ENCODE measurements around the gene CYP26B1.

CYP26B1 gene

DNA sequence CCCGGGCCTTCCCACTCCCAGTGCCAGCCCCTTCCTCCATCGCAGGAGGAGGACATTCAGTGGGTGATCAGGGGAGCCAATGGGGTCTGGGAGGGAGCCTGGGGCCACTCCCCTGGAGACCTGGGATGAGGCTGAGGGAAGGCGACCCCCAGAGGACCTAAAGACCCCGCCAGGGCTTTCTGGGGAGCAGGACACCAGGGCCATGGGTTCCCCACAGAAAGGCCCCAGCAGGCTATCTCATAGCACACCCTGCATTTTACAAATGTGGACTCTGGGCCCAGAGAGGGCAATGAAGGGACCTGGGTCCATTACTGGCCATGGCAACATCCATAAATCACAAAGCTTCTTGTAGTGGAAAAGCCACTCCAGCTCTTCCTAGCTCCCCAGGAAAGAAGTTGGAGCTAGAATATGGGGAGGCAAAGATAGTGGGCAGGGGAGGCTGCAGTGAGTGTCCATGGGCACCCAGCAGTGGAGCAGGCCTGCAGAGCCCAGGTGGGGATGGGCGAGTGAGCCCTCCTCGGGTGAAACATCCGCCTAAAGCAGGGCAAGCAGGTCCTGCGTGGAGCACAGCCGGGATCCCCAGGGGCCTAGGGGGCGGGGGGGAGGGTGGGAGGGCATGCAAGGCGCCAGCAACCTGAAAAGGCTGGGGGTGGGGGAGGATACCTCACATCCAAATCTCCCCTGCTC, 13.8 kb downstream of the CYP26B1 start:
- Mint-ChIP-seq H3K27me3 (peaks cover 10 to 23% of the 10 kb centered on the region in 2 donors), H3K27ac (no peak overlapping the region), H3K9me3 (no peaks in the 10 kb centered on the region), H3K4me1 (peaks cover 3 to 6% of the 10 kb centered on the region in 2 donors), H3K36me3 (no peaks in the 10 kb centered on the region), H3K4me3 (no peak overlapping the region)
- DNase-seq, result no peak
- ATAC-seq (replicated peaks), result no peak

DNA sequence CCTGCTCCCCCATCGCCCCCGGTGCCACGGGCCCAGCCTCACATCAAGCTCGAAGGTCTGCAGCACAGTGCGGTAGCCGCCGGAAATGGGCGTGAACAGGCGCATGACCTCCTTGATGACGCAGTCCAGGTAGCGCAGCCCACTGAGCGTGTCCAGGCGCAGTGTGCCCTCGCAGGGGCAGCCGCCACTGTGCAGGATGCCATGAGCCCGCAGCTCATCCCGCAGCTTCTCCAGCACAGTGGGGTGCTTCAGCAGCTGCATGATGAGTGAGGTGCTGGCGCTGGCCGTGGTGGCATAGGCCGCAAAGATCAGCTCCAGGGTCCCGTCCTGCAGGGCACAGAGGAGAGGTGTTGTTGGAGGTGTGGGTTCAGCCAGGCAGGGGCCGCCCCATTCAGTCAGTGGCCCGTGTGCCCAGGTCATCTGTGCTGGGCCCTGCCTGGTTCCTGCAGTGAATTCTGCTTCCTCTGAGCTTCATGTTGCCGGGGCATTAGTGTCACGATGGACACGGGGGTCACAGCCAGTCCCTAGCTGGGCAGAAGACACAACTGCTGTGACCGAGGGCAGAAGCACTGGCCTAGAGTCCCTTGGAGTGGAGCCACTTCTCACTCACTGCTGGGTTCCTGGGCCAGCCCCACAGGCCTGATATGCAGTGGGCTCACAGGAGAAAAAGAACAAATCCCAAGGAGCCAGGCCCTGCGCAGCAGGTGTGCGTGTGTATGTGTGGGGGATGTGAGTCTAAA, 14.5 kb downstream of the CYP26B1 start:
- ATAC-seq (replicated peaks), result no peak
- H3K27me3 Mint-ChIP-seq, result peaks cover 12 to 23% of the 10 kb centered on the region in 2 donors
- H3K4me1 Mint-ChIP-seq, result peaks cover 3 to 6% of the 10 kb centered on the region in 2 donors
- H3K9me3 Mint-ChIP-seq, result no peaks in the 10 kb centered on the region
- no peak overlapping the region for H3K27ac Mint-ChIP-seq
- no peak for DNase-seq
- no peaks in the 10 kb centered on the region for H3K36me3 Mint-ChIP-seq
- no peak overlapping the region for H3K4me3 Mint-ChIP-seq

DNA sequence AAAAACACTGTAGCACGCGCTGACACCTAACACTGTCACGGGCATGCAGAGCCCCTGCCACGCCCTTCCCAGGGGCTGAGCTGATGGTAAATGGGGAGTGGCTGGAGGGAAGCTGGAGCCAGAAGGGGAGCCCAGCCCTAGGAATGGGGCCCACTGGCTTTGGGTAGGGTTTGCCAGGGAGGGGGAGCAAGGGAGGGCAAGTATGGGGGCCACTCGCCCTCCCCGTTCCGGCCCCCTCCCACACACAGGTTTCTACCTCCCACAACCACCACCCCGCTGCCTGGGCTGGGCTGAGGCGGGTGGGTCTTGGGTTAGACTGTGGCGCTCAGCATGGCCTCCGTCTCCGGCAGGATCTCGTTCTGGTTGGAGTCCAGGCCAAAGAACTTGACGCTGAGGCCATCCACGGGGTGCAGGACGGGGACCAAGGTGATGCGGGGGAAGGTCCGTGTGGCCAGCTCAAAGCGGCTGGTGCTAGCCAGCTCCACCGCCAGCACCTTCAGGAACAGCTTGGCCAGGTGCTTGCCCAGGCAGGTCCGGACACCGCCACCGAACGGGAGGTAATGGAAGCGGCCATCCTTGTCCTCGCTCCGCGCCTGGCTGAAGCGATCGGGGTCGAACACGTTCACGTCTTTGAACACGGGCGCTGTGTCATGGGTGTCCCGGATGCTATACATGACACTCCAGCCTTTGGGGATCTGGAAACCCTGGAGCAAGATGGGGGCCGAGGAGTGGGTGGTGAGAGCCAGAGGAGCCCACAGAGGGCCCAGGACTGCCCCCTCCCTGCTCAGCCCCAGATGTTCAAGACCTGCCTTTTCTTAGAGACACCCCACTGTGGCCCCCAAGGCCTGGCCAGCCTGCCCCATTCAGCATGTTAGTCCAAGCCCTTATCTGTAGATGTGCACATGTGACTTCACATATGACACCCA, 15.5 kb downstream of the CYP26B1 start:
- no peak for DNase-seq
- no peaks in the 10 kb centered on the region for H3K9me3 Mint-ChIP-seq
- peaks cover 0 to under 1% of the 10 kb centered on the region in 2 donors for H3K4me1 Mint-ChIP-seq
- H3K27me3 Mint-ChIP-seq, result peaks cover 8 to 18% of the 10 kb centered on the region in 2 donors
- no peak overlapping the region for H3K4me3 Mint-ChIP-seq
- no peak overlapping the region for H3K27ac Mint-ChIP-seq
- no peaks in the 10 kb centered on the region for H3K36me3 Mint-ChIP-seq
- ATAC-seq (replicated peaks), result no peak

DNA sequence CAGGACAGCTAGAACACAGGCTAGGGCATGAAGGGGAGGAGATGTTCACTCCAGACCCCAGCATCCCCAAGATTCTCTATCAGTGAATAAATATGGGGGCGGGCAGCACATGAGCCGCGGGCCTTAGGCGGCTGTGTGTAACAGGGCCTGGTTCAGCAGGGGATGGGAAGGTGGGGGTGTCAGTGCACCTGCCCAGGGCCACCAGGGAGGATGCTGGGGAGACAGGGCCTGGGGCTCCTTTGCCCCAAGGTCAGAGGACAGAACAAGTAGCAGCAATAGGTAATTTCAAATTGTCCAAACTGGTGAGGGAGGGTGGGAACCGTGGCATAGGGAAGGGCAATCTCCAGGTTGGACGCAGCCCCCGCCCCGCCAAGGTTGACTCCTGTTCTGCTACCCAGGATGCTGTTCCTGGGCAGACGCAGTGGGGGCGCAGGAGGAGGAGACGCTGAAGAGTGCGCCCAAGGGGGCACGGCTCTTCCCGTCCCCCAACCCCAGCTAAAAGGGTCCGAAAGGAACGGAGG, 16.2 kb downstream of the CYP26B1 start:
- no peak for ATAC-seq (replicated peaks)
- Mint-ChIP-seq H3K4me3 (no peak overlapping the region), H3K9me3 (peaks cover 1 to 2% of the 10 kb centered on the region in 2 donors), H3K4me1 (peaks cover 1 to 4% of the 10 kb centered on the region in 2 donors), H3K36me3 (no peaks in the 10 kb centered on the region), H3K27ac (no peak overlapping the region), H3K27me3 (peaks cover 4 to 17% of the 10 kb centered on the region in 2 donors)
- no peak for DNase-seq

DNA sequence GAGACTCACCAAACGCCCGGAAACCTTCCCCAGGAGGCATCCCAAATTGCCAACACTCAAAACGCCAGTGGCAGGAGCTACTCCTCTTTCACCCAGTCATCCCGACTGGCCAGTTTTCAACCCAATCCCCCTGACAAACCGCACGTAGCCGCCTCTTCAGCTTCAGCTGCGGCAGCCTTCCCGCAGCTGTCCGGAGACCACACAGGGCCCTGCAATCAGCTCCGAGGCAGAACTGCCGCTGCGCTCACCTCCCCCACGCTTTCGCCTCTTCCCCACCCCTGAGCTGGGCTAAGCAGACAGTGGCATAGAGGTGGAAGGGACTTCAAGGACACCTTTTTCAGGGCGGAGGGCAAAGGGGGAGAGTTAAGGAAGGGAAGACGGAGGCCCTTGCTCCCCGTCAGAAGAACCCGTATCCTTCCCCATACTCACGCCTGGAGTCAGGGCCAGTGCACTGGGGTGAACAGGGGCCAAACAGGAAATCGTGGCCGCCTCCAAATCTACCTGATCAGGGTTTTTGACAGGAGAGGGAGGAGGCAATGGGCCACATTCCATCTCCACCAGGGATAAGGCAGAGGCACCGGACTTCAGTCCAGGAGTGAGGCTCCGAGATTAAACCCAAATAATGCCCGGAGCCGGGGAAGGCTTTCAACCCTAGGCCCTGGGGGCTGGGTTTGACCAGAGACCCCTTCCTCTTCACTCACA, 16.9 kb downstream of the CYP26B1 start:
- H3K36me3 Mint-ChIP-seq, result no peaks in the 10 kb centered on the region

DNA sequence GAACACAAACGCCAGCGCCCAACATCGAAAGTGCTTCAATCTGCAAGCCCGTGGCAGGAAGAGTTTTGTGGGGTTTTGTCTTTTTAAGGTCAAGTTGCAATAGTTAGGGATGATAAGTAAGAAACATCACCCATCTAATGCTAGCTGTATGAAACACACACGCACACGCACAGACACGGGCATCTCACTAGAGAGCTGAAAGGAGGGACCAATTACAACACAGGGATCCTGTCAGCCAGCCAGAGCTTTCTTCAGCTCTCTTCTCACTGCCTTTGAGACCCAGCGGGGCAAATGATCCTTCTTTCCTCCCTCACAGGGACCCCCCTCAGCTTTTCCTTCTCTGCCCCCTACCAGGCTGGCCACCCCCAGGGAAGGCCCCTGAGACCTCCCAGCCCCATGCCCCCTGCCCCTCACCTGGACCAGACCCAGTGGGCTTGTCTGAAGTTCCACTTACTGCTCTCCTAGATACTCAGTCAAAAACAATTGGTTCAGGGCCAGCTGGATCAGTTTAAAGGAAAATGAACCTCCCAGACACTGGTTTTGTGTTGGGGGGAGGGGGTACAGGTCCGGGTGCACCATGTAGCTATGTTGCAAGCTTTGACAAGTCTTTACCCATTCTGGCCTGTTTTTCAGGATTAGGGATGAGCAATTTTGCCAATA, 17.9 kb downstream of the CYP26B1 start:
- H3K4me1 Mint-ChIP-seq, result peaks cover 4 to 7% of the 10 kb centered on the region in 2 donors
- DNase-seq (no peak), ATAC-seq (replicated peaks) (no peak)
- H3K36me3 Mint-ChIP-seq, result no peaks in the 10 kb centered on the region
- H3K27ac Mint-ChIP-seq, result no peak overlapping the region
- peaks cover 4 to 17% of the 10 kb centered on the region in 2 donors for H3K27me3 Mint-ChIP-seq
- no peak overlapping the region for H3K4me3 Mint-ChIP-seq
- peaks cover 4 to 6% of the 10 kb centered on the region in 2 donors for H3K9me3 Mint-ChIP-seq

More for the DNA sequence above, 16.9 kb downstream of the CYP26B1 start:
- H3K4me3 Mint-ChIP-seq, result no peak overlapping the region
- peaks cover 4 to 7% of the 10 kb centered on the region in 2 donors for H3K4me1 Mint-ChIP-seq
- H3K27me3 Mint-ChIP-seq, result peaks cover 4 to 17% of the 10 kb centered on the region in 2 donors
- H3K9me3 Mint-ChIP-seq, result peaks cover 4 to 6% of the 10 kb centered on the region in 2 donors
- ATAC-seq (replicated peaks) (no peak), DNase-seq (no peak)
- H3K27ac Mint-ChIP-seq, result no peak overlapping the region

DNA sequence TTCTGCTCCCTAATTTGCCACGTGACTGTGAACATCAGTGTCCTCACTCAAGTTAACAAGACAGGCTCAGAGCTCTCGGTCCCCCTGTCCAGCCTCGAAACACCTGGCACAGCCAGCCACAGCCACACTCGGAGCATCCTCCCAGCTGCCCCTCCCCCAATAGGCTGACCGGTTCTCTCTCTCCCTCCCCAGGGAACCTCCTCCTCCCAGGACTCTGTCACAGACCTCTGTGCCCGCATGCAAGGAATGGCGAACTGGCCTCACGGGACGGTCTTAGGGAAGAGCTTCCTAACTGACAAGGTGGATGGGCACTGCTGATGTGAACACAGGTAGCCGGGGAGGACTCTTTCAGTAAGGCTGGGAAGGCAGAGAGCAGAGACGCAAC, 18.8 kb downstream of the CYP26B1 start:
- H3K4me3 Mint-ChIP-seq, result no peak overlapping the region

GRCh38 chr2:72128059-72128842, 19.4 kb downstream of the CYP26B1 start:
- Mint-ChIP-seq H3K36me3 (no peaks in the 10 kb centered on the region), H3K27ac (no peak overlapping the region), H3K27me3 (peaks cover 4 to 12% of the 10 kb centered on the region in 2 donors), H3K4me3 (no peak overlapping the region), H3K4me1 (peaks cover 4 to 7% of the 10 kb centered on the region in 2 donors), H3K9me3 (peaks cover 4 to 6% of the 10 kb centered on the region in 2 donors)
- ATAC-seq (replicated peaks), result no peak
- DNase-seq, result no peak

More for the DNA sequence above, 18.8 kb downstream of the CYP26B1 start:
- peaks cover 4 to 7% of the 10 kb centered on the region in 2 donors for H3K4me1 Mint-ChIP-seq
- H3K27ac Mint-ChIP-seq, result no peak overlapping the region
- DNase-seq (no peak), ATAC-seq (replicated peaks) (no peak)
- H3K27me3 Mint-ChIP-seq, result peaks cover 4 to 16% of the 10 kb centered on the region in 2 donors
- no peaks in the 10 kb centered on the region for H3K36me3 Mint-ChIP-seq
- H3K9me3 Mint-ChIP-seq, result peaks cover 4 to 6% of the 10 kb centered on the region in 2 donors

- H3K36me3 Mint-ChIP-seq, result no peaks in the 10 kb centered on the region
- DNase-seq (no peak), ATAC-seq (replicated peaks) (no peak)
- H3K9me3 Mint-ChIP-seq, result peaks cover 4 to 10% of the 10 kb centered on the region in 2 donors
- no peak overlapping the region for H3K4me3 Mint-ChIP-seq
- H3K27me3 Mint-ChIP-seq, result peaks cover 8 to 18% of the 10 kb centered on the region in 2 donors
- H3K4me1 Mint-ChIP-seq, result peaks cover 4 to 7% of the 10 kb centered on the region in 2 donors
- H3K27ac Mint-ChIP-seq, result no peak overlapping the region
Observed at GRCh38 chr2:72127401-72128058, 20.1 kb downstream of the CYP26B1 start.

- Mint-ChIP-seq H3K27ac (no peak overlapping the region), H3K27me3 (peaks cover 16 to 26% of the 10 kb centered on the region in 2 donors), H3K9me3 (peaks cover 9 to 20% of the 10 kb centered on the region in 2 donors), H3K4me1 (peaks cover 4 to 7% of the 10 kb centered on the region in 2 donors), H3K4me3 (no peak overlapping the region), H3K36me3 (no peaks in the 10 kb centered on the region)
- no peak for DNase-seq
- peak; percentile 82 to 86 for ATAC-seq (replicated peaks)
Observed at GRCh38 chr2:72126186-72127100, 21.2 kb downstream of the CYP26B1 start.

- DNase-seq (no peak), ATAC-seq (replicated peaks) (no peak)
- Mint-ChIP-seq H3K27ac (no peak overlapping the region), H3K27me3 (peaks cover 18 to 24% of the 10 kb centered on the region in 2 donors), H3K36me3 (no peaks in the 10 kb centered on the region), H3K4me1 (peaks cover 4 to 7% of the 10 kb centered on the region in 2 donors), H3K9me3 (peaks cover 11 to 21% of the 10 kb centered on the region in 2 donors), H3K4me3 (no peak overlapping the region)
Observed at GRCh38 chr2:72124376-72124775, 23.3 kb downstream of the CYP26B1 start.
